C4-2B (cell line): ENCODE results near the gene PTPRU.

Experiments
- H3K27ac ChIP-seq: fragments of 450-650 bp; 2 replicates; pipeline ENCODE4 v1.5.1; 2017
- CTCF ChIP-seq: fragments of 450-650 bp; conservative IDR thresholded peaks from 2 replicates; pipeline ENCODE4 v1.5.1; 2017; ENCODE audit warnings: mild to moderate bottlenecking
- ZFX ChIP-seq: fragments of 450-650 bp; IDR thresholded peaks from 2 replicates; pipeline ENCODE4 v1.6.1; 2017

Gene PTPRU

GRCh38 chr1:29269382-29269781 is 33.1 kb downstream of the PTPRU start:
- TF ChIP-seq ZFX = no peak
- no peak for TF ChIP-seq CTCF
- H3K27ac ChIP-seq = no peak overlapping the region

- no peak overlapping the region for H3K27ac ChIP-seq
- TF ChIP-seq ZFX (no peak), CTCF (no peak)
Measured at GRCh38 chr1:29270929-29271521, 34.7 kb downstream of the PTPRU start.

GRCh38 chr1:29271724-29272123 is 35.4 kb downstream of the PTPRU start:
- no peak overlapping the region for H3K27ac ChIP-seq
- TF ChIP-seq ZFX = no peak
- TF ChIP-seq CTCF = no peak

GRCh38 chr1:29272147-29272907 is 36.0 kb downstream of the PTPRU start:
- TF ChIP-seq CTCF = no peak
- TF ChIP-seq ZFX = no peak
- no peak overlapping the region for H3K27ac ChIP-seq

GRCh38 chr1:29275435-29275834 is 39.1 kb downstream of the PTPRU start:
- no peak for TF ChIP-seq ZFX
- no peak for TF ChIP-seq CTCF
- no peak overlapping the region for H3K27ac ChIP-seq

- TF ChIP-seq ZFX (no peak), CTCF (no peak)
- H3K27ac ChIP-seq = no peak overlapping the region
Measured at GRCh38 chr1:29278124-29278523, 41.8 kb downstream of the PTPRU start.

GRCh38 chr1:29279406-29279805 is 43.1 kb downstream of the PTPRU start:
- TF ChIP-seq ZFX (no peak), CTCF (no peak)
- H3K27ac ChIP-seq = no peak overlapping the region
